Stimulated activated CD4-positive, alpha-beta T cell treated with anti-CD3 and anti-CD28 coated beads, Interleukin-15, amount 100 ng/mL, for 24 hours (primary cell): ENCODE results near the gene TREX2.

ENCODE experiments used
- DNase-seq: peaks from one replicate; pipeline ENCODE4 v3.0.0-alpha.2; 2020

The TREX2 gene

GRCh38 chrX:153433161-153433680 is 12.6 kb downstream of the TREX2 start:
- no peak for DNase-seq

GRCh38 chrX:153430796-153431195 is 15.1 kb downstream of the TREX2 start:
- DNase-seq: no peak

GRCh38 chrX:153426204-153426603 is 19.7 kb downstream of the TREX2 start:
- DNase-seq: no peak

GRCh38 chrX:153423652-153424051 is 22.2 kb downstream of the TREX2 start:
- no peak for DNase-seq

GRCh38 chrX:153421856-153422255 is 24.0 kb downstream of the TREX2 start:
- DNase-seq: no peak

GRCh38 chrX:153420851-153421599 is 24.8 kb downstream of the TREX2 start:
- DNase-seq: no peak

GRCh38 chrX:153417637-153418036 is 28.2 kb downstream of the TREX2 start:
- no peak for DNase-seq

- no peak for DNase-seq
Observed at GRCh38 chrX:153416781-153417450, 28.9 kb downstream of the TREX2 start.

- no peak for DNase-seq
Observed at GRCh38 chrX:153414856-153415510, 30.9 kb downstream of the TREX2 start.

- DNase-seq: no peak
Observed at GRCh38 chrX:153413731-153414130, 32.1 kb downstream of the TREX2 start.

- no peak for DNase-seq
Observed at GRCh38 chrX:153412746-153413720, 32.8 kb downstream of the TREX2 start.

- peak; percentile 4 for DNase-seq
Observed at GRCh38 chrX:153411988-153412574, 33.8 kb downstream of the TREX2 start.

GRCh38 chrX:153411255-153411987 is 34.4 kb downstream of the TREX2 start, which contains the start of gene ZFP92:
ZFP92 (plus strand) TSS chrX:153411472; CDS start chrX:153418323, 6,851 bp downstream.
- peak; percentile 39 for DNase-seq

GRCh38 chrX:153410888-153411254 is 35.0 kb downstream of the TREX2 start:
- no peak for DNase-seq

- no peak for DNase-seq
Observed at GRCh38 chrX:153410373-153410772, 35.5 kb downstream of the TREX2 start.

GRCh38 chrX:153409414-153410101 is 36.3 kb downstream of the TREX2 start:
- no peak for DNase-seq

- no peak for DNase-seq
Observed at GRCh38 chrX:153408871-153409351, 36.9 kb downstream of the TREX2 start.

- DNase-seq: no peak
Observed at GRCh38 chrX:153408221-153408721, 37.6 kb downstream of the TREX2 start.

GRCh38 chrX:153407736-153408135 is 38.1 kb downstream of the TREX2 start:
- no peak for DNase-seq

GRCh38 chrX:153406903-153407302 is 39.0 kb downstream of the TREX2 start:
- DNase-seq: no peak
